ENCODE results near the gene MTMR10.

- TF ChIP-seq CTCF (IDR thresholded peaks at IDR 0.05) (no peak), POLR2A (IDR thresholded peaks at IDR 0.05) (no peak)
These were observed 73.1 kb downstream of the MTMR10 start for GRCh38 chr15:30918366-30918765.
